Adrenal gland (tissue), 12 donors: ENCODE data around the gene PLD1. TPM values are rescaled to one million over a fixed set of nuclear protein-coding genes. Genes with fewer than 3 reads are reported as not detected.

Experiments used
- DNase-seq, 7 donors: peaks; one replicate each; pipeline ENCODE4 v3.0.0-alpha.2; 2019 to 2020
- H3K27ac ChIP-seq, 5 donors: fragments of 200-600 bp; sonication (generic) in 4 of 5; 1 replicate in 3 of 5; 2 replicates in 2 of 5; pipeline versions ENCODE4 v1.5.1 to v1.8.0; 2016 to 2020; ENCODE audit warnings: mild to moderate bottlenecking in 1 of 5
- H3K27me3 ChIP-seq: fragments of 200-600 bp; 2 replicates; pipeline ENCODE4 v1.8.0; 2021
- H3K36me3 ChIP-seq, 2 donors: fragments of 200-600 bp; replicated peaks in 1 of 2; 1 replicate in 1 of 2; 2 replicates in 1 of 2; pipeline versions ENCODE4 v1.5.1 to v1.8.0; 2018 to 2022
- H3K4me1 ChIP-seq, 2 donors: fragments of 200-600 bp; replicated peaks in 1 of 2; 1 replicate in 1 of 2; 2 replicates in 1 of 2; pipeline versions ENCODE4 v1.5.1 to v1.8.0; 2018 to 2021
- H3K4me3 ChIP-seq, 4 donors: fragments of 200-600 bp; sonication (generic) in 3 of 4; one replicate each; pipeline ENCODE4 v1.5.1; 2016 to 2018
- H3K9me3 ChIP-seq, 3 donors: fragments of 200-600 bp; sonication (generic) in 1 of 3; replicated peaks in 1 of 3; 1 replicate in 2 of 3; 2 replicates in 1 of 3; pipeline versions ENCODE4 v1.5.1 to v1.8.0; 2016 to 2021
- CTCF ChIP-seq, 6 experiments: fragments of 450-650 bp in 4 of 6; fragments of 200-600 bp in 2 of 6; sonication (generic) in 1 of 6; IDR thresholded peaks; 1 replicate in 5 of 6; 2 replicates in 1 of 6; pipeline versions ENCODE4 v1.5.1 to v1.8.0; 2016 to 2021; ENCODE audit warnings: antibody characterized with exemption in 6 of 6, mild to moderate bottlenecking in 2 of 6, moderate library complexity in 1 of 6
- POLR2A ChIP-seq, 2 donors: fragments of 450-650 bp; IDR thresholded peaks; one replicate each; pipeline ENCODE4 v1.6.1; 2017; ENCODE audit warnings: antibody characterized with exemption in 2 of 2, mild to moderate bottlenecking in 2 of 2, moderate library complexity in 1 of 2
- WGBS, 4 donors: extraction: QIAGEN DNeasy Blood & Tissue Kit in 2 of 4; methylation state at CpG; one replicate each; pipeline versions ENCODE4 v1.1.5 to v1.1.7; 2013 to 2017; 5-methylcytosine and 5-hydroxymethylcytosine counted together
- intact Hi-C, 2 donors: fragments of 100-400 bp; cut with DNase I; formaldehyde crosslinking; loops; one replicate each; pipeline versions ENCODE4 v1.14.1 to v1.15.0; 2022 to 2023
- polyA plus RNA-seq, 3 donors: library from polyadenylated mRNA; stranded (reverse); fragments of 200-250 nt in 2 of 3; fragments of 350-450 nt in 1 of 3; fragmentation: Illumina TruSeq in 1 of 3; extraction: RNeasy Lipid Tissue Mini Kit (QIAGEN cat#74804) in 1 of 3; gene quantifications; one replicate each; pipeline ENCODE4 v1.2.3, GENCODE V29; 2013 to 2014
- total RNA-seq, 9 donors: library from RNA; depleted of rRNA in 4 of 9; stranded (reverse); fragments of >200 nt in 4 of 9; fragments of 120-200 nt in 1 of 9; fragmentation: NEBNext Ultra II Directional in 1 of 9; extraction: Animal tissue kit (Norgen Biotek cat#: 25700) in 1 of 9; gene quantifications; one replicate each; pipeline versions ENCODE4 v1.1.0 to v1.2.4, GENCODE V29; 2013 to 2023
- donor health status: healthy with polysubstance abuse.
- donor health status: Bipolar disorder and iron deficiency.
- donor health status: DM: yes; HTN: yes; CAD: no.
- donor health status: DM: no; HTN: no; CAD: no.
- donor health status: DM: no; HTN: no; CAD: no.
- donor health status: DM: yes; HTN: yes; CAD: no.

PLD1 gene
- total and polyA plus RNA-seq, 12 donors = 25.7 to 178 (median 94.5) TPM

DNA sequence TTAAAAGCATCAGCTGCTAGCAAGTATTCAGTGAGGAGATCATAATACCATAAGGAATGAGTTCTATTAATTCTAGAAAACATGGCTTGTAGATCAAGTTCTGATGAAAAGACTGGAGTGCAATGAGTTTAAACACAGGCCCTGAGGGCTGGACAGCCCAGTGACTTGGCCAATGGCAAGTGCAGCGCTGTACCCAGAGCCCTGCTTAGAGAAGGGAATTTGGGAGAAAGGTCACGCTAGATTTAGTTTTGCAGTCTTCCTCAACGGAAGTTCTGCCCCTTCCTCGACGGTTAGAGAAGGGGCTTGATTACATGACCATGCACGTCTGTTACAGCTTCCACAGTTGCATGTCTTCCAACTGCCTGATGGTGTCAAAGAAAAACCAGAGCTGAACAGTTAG, 36.9 kb upstream of the PLD1 start:
- TF ChIP-seq CTCF (IDR thresholded peaks at IDR 0.05) (no peak), POLR2A (IDR thresholded peaks at IDR 0.05) (no peak)
- no peaks in the 10 kb centered on the region for H3K27me3 ChIP-seq
- no peak overlapping the region for H3K4me3 ChIP-seq
- H3K36me3 ChIP-seq = no peaks in the 10 kb centered on the region
- intact Hi-C loops = no loop called here
- no peak overlapping the region for H3K27ac ChIP-seq
- 83 to 94% (median 91%) methylated on average over 6 of the region's 6 CpGs for WGBS, 4 donors
- no peaks in the 10 kb centered on the region for H3K9me3 ChIP-seq
- H3K4me1 ChIP-seq = peaks cover 0 to 12% of the 10 kb centered on the region in 2 donors
- DNase-seq = no peak

DNA sequence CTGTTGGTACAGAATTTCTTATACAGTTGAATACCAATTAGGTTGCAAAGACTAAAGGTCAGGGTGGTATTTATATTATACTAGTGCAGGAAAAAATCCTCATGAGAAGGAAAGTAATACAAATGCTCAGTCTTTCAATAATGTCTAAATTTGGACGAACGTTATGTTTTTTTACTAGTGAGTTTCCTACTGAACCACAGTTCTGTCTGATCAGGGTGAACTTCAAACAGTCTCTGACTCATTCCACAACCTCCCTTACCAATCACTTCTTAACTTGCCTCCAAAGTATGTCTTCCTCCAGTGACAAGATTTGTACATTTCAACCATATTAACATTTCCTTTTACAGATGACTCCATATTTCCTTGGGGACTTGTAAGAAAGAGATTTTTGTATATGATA, 36.3 kb upstream of the PLD1 start:
- Histone ChIP-seq H3K27me3 (no peaks in the 10 kb centered on the region), H3K4me1 (peaks cover 0 to 16% of the 10 kb centered on the region in 2 donors), H3K36me3 (no peaks in the 10 kb centered on the region), H3K9me3 (no peaks in the 10 kb centered on the region), H3K4me3 (no peak overlapping the region), H3K27ac (no peak overlapping the region)
- no peak for DNase-seq
- intact Hi-C loops = no loop called here
- 57 to 64% (median 61%) methylated on average over 2 of the region's 2 CpGs for WGBS, 4 donors
- TF ChIP-seq POLR2A (IDR thresholded peaks at IDR 0.05) = no peak

DNA sequence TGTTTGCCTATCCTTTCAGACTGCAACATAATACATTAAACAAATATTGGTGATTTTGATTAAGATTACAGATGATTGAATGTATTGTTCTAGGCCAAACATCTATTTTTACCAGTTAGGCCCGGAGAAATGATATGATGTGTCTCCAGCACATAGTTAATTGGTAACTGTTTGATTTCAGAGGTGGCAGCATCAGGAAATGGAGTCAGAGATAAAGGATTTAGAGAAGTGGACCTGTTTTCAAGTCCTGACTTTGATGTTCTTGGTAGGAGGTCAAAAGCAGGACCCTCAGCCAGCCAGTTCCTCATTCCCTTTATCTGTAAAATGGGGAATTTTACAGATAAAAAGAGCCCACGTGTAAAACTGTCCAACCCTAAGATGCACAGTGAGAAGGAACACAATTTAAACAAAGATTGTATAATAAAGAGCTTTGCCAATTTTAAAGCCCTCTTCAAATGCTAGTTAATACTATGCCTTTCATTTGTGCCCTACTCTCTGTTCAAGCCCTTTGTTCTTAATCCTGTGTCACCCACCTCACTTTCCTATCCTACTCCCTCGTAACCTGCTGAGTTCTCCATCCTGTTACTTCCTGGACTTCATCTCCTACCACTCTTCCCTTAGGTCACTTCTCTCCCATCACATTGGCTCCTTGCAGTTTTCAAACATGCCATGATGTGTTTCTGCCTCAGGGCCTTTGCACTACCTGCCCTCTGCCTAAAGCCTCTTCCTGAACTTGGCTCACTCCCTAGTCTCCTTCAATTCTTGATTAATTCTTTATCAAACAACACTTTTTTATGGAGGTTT, 35.4 kb upstream of the PLD1 start:
- H3K9me3 ChIP-seq = no peaks in the 10 kb centered on the region
- no peak overlapping the region for H3K4me3 ChIP-seq
- TF ChIP-seq CTCF (IDR thresholded peaks at IDR 0.05) = no peak
- no peak overlapping the region for H3K27ac ChIP-seq
- intact Hi-C loops = no loop called here
- H3K27me3 ChIP-seq = no peaks in the 10 kb centered on the region
- H3K36me3 ChIP-seq = no peaks in the 10 kb centered on the region
- DNase-seq = no peak
- peaks cover 0 to 16% of the 10 kb centered on the region in 2 donors for H3K4me1 ChIP-seq
- 77 to 85% (median 80%) methylated on average over 3 of the region's 3 CpGs for WGBS, 4 donors

DNA sequence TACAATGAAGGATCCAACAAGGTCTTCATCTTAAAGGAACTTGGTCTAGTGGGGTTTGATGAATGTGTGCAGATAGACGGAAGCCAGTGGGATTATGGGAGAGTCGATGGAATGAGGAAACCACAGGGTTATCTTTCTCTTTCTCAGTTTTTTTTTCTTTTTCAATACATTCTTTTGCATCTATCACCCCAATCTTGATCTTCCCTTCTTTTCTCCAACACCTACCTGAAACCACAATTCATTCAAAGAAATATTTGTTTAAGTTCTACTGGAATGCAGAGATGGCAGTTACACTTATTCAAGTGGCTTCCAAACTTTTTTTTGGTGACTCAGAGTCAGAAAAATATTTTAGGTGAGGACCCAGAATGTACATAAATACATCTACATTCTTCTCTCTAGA, 34.6 kb upstream of the PLD1 start:
- no peaks in the 10 kb centered on the region for H3K9me3 ChIP-seq
- H3K4me1 ChIP-seq = peaks cover 0 to 19% of the 10 kb centered on the region in 2 donors
- 90 to 96% (median 95%) methylated on average over 2 of the region's 2 CpGs for WGBS, 4 donors
- no peaks in the 10 kb centered on the region for H3K27me3 ChIP-seq
- H3K36me3 ChIP-seq = no peaks in the 10 kb centered on the region
- no peak for DNase-seq
- intact Hi-C loops = no loop called here
- TF ChIP-seq CTCF (IDR thresholded peaks at IDR 0.05) = no peak
- TF ChIP-seq POLR2A (IDR thresholded peaks at IDR 0.05) = no peak
- no peak overlapping the region for H3K27ac ChIP-seq
- H3K4me3 ChIP-seq = no peak overlapping the region
